Astrocyte (in vitro differentiated cells and primary cell): Measurements from ENCODE around the gene C17orf107. TPM values are rescaled to one million over a fixed set of nuclear protein-coding genes. Genes with fewer than 3 reads are reported as not detected.

Experiments used
- DNase-seq: peaks from one replicate; pipeline ENCODE4 v3.0.0-alpha.2; 2010; ENCODE audit warnings: low read depth
- FAIRE-seq: peaks from 2 replicates; lab custom pipeline; 2011; peaks lifted over from hg19 to GRCh38; lab: Jason Lieb, UNC
- H2AFZ ChIP-seq: 2 replicates; pipeline ENCODE4 v1.6.0; 2012; ENCODE audit warnings: low read depth, low read length, inconsistent platforms
- H3K27ac ChIP-seq: 2 replicates; pipeline ENCODE4 v1.5.1; 2011; ENCODE audit warnings: low read depth, low read length, inconsistent platforms
- H3K27me3 ChIP-seq: 2 replicates; pipeline ENCODE4 v1.6.0; 2011; ENCODE audit warnings: low read length, inconsistent platforms; ENCODE audit not compliant: insufficient read depth
- H3K36me3 ChIP-seq: 2 replicates; pipeline ENCODE4 v1.5.1; 2011; ENCODE audit warnings: low read length, inconsistent platforms; ENCODE audit not compliant: insufficient read depth
- H3K4me1 ChIP-seq: 2 replicates; pipeline ENCODE4 v1.5.1; 2011; ENCODE audit warnings: low read length, inconsistent platforms; ENCODE audit not compliant: insufficient read depth
- H3K4me2 ChIP-seq: 2 replicates; pipeline ENCODE4 v1.6.0; 2012; ENCODE audit warnings: low read length, inconsistent platforms
- H3K4me3 ChIP-seq: 2 replicates; pipeline ENCODE4 v1.5.1; 2011; ENCODE audit warnings: low read depth, mild to moderate bottlenecking, low read length, inconsistent platforms; ENCODE audit not compliant: insufficient read depth
- H3K79me2 ChIP-seq: 2 replicates; pipeline ENCODE4 v1.6.0; 2012; ENCODE audit warnings: mild to moderate bottlenecking, low read length, inconsistent platforms; ENCODE audit not compliant: insufficient read depth
- H3K9ac ChIP-seq: 2 replicates; pipeline ENCODE4 v1.6.0; 2012; ENCODE audit warnings: mild to moderate bottlenecking, low read length, inconsistent platforms
- H3K9me3 ChIP-seq: 2 replicates; pipeline ENCODE4 v1.5.1; 2012; ENCODE audit warnings: low read depth, mild to moderate bottlenecking, low read length, inconsistent platforms; ENCODE audit not compliant: insufficient read depth
- H4K20me1 ChIP-seq: 2 replicates; pipeline ENCODE4 v1.6.0; 2012; ENCODE audit warnings: low read length, inconsistent platforms; ENCODE audit not compliant: insufficient read depth
- H3K27ac Mint-ChIP-seq: one replicate; pipeline ENCODE4 v1.8.0; 2021; ENCODE audit warnings: mild to moderate bottlenecking, mixed read lengths; ENCODE audit not compliant: unreplicated experiment
- H3K27me3 Mint-ChIP-seq: one replicate; pipeline ENCODE4 v1.8.0; 2021; ENCODE audit warnings: low read depth, mixed read lengths; ENCODE audit not compliant: unreplicated experiment
- H3K36me3 Mint-ChIP-seq: one replicate; pipeline ENCODE4 v1.8.0; 2021; ENCODE audit warnings: low read depth, mixed read lengths; ENCODE audit not compliant: unreplicated experiment
- H3K4me1 Mint-ChIP-seq: one replicate; pipeline ENCODE4 v1.8.0; 2021; ENCODE audit warnings: low read depth, mixed read lengths; ENCODE audit not compliant: unreplicated experiment
- H3K4me3 Mint-ChIP-seq: one replicate; pipeline ENCODE4 v1.8.0; 2021; ENCODE audit warnings: mild to moderate bottlenecking, moderate library complexity, mixed read lengths; ENCODE audit not compliant: unreplicated experiment
- H3K9me3 Mint-ChIP-seq: one replicate; pipeline ENCODE4 v1.8.0; 2021; ENCODE audit warnings: mild to moderate bottlenecking, mixed read lengths; ENCODE audit not compliant: unreplicated experiment
- CTCF ChIP-seq: IDR thresholded peaks from 2 replicates; pipeline ENCODE4 v1.5.1; 2011; ENCODE audit warnings: low read depth, mild to moderate bottlenecking, inconsistent platforms, low read length, moderate library complexity; ENCODE audit not compliant: insufficient read depth
- EZH2 ChIP-seq: IDR thresholded peaks from 2 replicates; pipeline ENCODE4 v1.6.1; 2012; ENCODE audit warnings: mild to moderate bottlenecking, low read length, inconsistent platforms; ENCODE audit not compliant: insufficient read depth
- total RNA-seq: library from RNA; stranded (reverse); gene quantifications from 2 replicates; pipeline ENCODE4 v1.2.1, GENCODE V29; 2021

C17orf107 gene
- total RNA-seq, 1 donor from 2014 or later: 2.2 TPM

- TF ChIP-seq EZH2: no peak
- no peak for TF ChIP-seq CTCF
- H3K4me1 Mint-ChIP-seq: peaks cover 34% of the 10 kb centered on the region
- peak overlapping the region; percentile 64 for H2AFZ ChIP-seq
Observed at GRCh38 chr17:4950075-4950745, 50.9 kb downstream of the C17orf107 start.

GRCh38 chr17:4950746-4951204 lies 51.4 kb downstream of the C17orf107 start, which contains the start of gene ENO3:
Gene ENO3, plus strand, starts transcription at chr17:4951119. Its CDS starts 711 bp downstream, at chr17:4951830.
- Histone ChIP-seq H2AFZ (peak within 1 kb of the TSS; percentile 64), H3K36me3 (peaks cover 8% of the 10 kb centered on the region), H3K4me2 (peak within 1 kb of the TSS; percentile 99), H3K79me2 (peaks cover 26% of the 10 kb centered on the region), H3K9me3 (no peaks in the 10 kb centered on the region), H3K27ac (peak within 1 kb of the TSS; percentile 66), H4K20me1 (peaks cover 26% of the 10 kb centered on the region), H3K4me1 (peaks cover 29% of the 10 kb centered on the region), H3K4me3 (peak within 1 kb of the TSS; percentile 22), H3K9ac (peak within 1 kb of the TSS; percentile 75), H3K27me3 (no peaks in the 10 kb centered on the region)
- peaks cover 28% of the 10 kb centered on the region for H3K4me1 Mint-ChIP-seq
- H3K27me3 Mint-ChIP-seq: no peaks in the 10 kb centered on the region
- TF ChIP-seq EZH2 (no peak), CTCF (no peak)
- DNase-seq: no peak
- H3K27ac Mint-ChIP-seq: peak within 1 kb of the TSS; percentile 62
- peaks cover 13% of the 10 kb centered on the region for H3K36me3 Mint-ChIP-seq
- H3K9me3 Mint-ChIP-seq: no peaks in the 10 kb centered on the region
- H3K4me3 Mint-ChIP-seq: peak within 1 kb of the TSS; percentile 81
- FAIRE-seq: no peak

More at GRCh38 chr17:4950075-4950745, 50.9 kb downstream of the C17orf107 start:
- Histone ChIP-seq H3K4me1 (peaks cover 35% of the 10 kb centered on the region), H3K4me3 (peak overlapping the region; percentile 22), H3K9me3 (no peaks in the 10 kb centered on the region), H3K27ac (peak overlapping the region; percentile 66), H3K9ac (peak overlapping the region; percentile 75), H3K36me3 (peaks cover 11% of the 10 kb centered on the region), H3K27me3 (no peaks in the 10 kb centered on the region), H3K79me2 (peaks cover 31% of the 10 kb centered on the region), H3K4me2 (peak overlapping the region; percentile 99), H4K20me1 (peaks cover 32% of the 10 kb centered on the region)
- Mint-ChIP-seq H3K4me3 (peak overlapping the region; percentile 81), H3K36me3 (peaks cover 14% of the 10 kb centered on the region), H3K9me3 (no peaks in the 10 kb centered on the region), H3K27me3 (no peaks in the 10 kb centered on the region), H3K27ac (peak overlapping the region; percentile 62)
- no peak for DNase-seq
- no peak for FAIRE-seq

GRCh38 chr17:4951486-4951885 lies 52.1 kb downstream of the C17orf107 start:
- Histone ChIP-seq H2AFZ (no peak overlapping the region), H3K4me1 (peaks cover 22% of the 10 kb centered on the region), H3K27me3 (no peaks in the 10 kb centered on the region), H3K27ac (no peak overlapping the region), H3K4me2 (no peak overlapping the region), H3K79me2 (peaks cover 19% of the 10 kb centered on the region), H3K4me3 (no peak overlapping the region), H4K20me1 (peaks cover 19% of the 10 kb centered on the region), H3K9ac (no peak overlapping the region), H3K36me3 (peaks cover 4% of the 10 kb centered on the region), H3K9me3 (no peaks in the 10 kb centered on the region)
- Mint-ChIP-seq H3K36me3 (peaks cover 15% of the 10 kb centered on the region), H3K4me1 (peaks cover 28% of the 10 kb centered on the region), H3K27ac (peak overlapping the region; percentile 62), H3K4me3 (peak overlapping the region; percentile 70), H3K27me3 (no peaks in the 10 kb centered on the region), H3K9me3 (no peaks in the 10 kb centered on the region)
- TF ChIP-seq EZH2 (no peak), CTCF (no peak)
- no peak for DNase-seq
- no peak for FAIRE-seq
